NK-92 (cell line): ENCODE measurements around the gene PHF20.
"Not testable (repeated sequence)": the region's sequence is repeated elsewhere in the genome, so short reads cannot be mapped to it uniquely, and the experiment has no call there.

ENCODE experiments used
- DNase-seq: peaks from one replicate; lab custom pipeline; 2025; ENCODE audit not compliant: unreplicated experiment; lab: John Stamatoyannopoulos, UW

PHF20 gene

DNA sequence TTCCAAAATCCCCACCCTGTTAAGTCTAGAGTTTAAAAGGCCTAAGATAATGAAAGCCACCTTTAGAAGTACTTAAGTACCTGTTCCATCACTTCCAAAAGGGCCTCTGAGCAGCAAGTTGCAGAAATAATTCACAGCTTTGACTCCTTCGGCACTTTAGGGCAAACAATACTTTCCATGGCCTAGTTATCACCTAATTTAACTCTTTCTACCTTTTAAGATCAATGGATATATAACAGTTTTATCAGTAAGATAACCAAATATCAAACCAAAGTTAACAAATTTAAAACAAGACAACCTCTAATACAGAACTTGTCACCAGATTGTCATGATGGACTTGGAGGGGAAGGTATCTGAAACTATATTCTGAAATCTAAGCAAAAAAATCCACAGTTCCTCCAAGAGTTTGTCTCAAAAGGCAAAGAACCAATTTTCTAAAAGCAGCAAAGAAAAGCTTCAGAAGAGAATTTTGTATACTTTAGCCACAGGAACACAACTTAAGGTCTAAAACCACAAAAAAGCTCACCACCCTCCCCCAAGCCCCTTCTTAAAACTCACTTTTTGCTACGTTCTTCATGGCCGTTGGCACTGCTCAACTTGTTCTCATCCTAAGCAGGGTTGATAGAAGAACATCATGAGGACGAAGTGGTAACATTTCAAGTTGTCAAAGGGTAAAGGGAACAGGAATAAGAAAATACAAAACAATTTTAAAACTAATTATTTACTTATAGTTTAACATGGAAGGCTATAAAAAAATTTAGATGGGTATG is 33.2 kb upstream of the PHF20 start:
- no peak for DNase-seq

DNA sequence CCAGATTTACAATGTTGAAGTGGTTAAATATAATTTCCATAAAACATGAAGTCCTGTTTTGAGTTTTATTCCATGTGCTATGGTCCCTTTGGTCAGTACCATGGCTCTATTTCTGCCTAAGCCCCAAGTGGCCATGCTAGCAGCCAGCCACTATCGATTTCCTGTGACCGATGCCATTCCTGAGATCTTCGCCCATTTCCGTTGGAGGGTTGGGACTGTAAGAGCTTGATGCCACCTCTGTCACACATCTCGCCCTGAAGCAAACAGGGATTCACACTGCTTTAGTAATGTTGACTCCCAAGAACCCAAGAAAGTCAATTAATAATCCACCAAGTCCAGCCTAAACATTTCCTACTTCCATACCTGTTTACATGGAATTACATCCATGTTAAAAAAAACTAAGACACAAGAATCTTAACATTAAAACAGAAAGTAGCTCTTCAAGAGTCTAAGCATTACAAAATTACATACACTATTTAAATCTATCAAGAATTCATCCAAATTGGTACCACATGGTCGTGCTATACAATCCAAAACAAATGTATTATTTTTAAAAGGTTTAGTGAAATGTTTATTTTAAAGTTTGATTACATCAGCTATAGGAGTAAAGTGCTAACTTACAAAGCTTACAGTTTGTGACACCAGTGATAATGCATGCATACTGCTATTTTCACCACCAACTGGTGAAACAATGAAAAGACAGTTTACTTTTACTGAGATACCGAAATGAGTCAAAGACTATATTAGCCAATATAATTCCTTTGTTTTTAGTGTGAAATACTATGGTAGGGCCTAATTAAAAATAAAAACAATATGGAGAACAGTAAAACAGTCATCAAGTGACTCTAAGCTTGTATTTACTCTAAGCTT is 32.3 kb upstream of the PHF20 start:
- DNase-seq = no peak

DNA sequence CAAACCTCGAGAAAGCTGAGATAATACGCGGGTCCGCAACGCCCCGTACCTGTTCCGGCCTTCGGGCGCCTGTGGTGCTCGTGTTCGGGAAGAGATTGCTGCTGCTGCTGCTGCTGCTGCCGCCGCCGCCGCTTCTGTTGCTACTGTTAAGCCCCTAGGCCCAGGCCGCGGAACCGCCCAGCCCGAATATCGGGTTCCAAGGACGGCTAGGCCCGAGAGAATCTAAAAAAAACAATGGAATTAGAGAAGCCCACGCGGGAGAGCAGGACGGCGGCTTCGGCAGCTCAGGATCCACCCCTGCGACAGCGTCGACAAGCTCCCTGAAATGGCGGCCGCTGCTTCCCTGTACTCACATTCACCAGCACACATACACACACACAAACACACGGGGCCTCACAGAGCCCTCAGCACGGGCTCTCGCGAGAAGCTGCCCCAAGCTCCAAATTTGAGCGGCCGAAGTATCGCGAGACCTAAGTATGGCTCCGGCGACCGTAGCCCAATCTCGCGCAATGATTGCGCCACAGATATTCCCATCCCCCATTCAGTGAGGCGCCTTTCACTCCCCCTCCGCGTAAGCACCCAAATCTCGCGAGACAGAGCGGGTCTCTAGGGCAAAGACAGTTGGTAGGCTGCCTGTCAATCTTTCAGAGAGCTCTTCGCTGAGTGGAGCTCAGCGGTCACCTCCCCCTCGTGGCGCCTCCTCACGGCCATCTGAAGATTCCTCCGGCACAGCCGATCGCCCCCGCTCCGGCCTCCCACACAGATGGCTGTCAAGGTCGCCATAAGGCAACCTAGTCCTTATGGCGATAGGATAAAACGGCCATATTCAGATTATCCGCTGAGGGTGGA is 29.7 kb upstream of the PHF20 start, which contains the start of gene RBM39:
RBM39 (minus strand) TSS at position 369 of the 849 bp plus-strand sequence. CDS start 1,386 bp downstream, outside the sequence.
- peak; percentile 97 for DNase-seq

DNA sequence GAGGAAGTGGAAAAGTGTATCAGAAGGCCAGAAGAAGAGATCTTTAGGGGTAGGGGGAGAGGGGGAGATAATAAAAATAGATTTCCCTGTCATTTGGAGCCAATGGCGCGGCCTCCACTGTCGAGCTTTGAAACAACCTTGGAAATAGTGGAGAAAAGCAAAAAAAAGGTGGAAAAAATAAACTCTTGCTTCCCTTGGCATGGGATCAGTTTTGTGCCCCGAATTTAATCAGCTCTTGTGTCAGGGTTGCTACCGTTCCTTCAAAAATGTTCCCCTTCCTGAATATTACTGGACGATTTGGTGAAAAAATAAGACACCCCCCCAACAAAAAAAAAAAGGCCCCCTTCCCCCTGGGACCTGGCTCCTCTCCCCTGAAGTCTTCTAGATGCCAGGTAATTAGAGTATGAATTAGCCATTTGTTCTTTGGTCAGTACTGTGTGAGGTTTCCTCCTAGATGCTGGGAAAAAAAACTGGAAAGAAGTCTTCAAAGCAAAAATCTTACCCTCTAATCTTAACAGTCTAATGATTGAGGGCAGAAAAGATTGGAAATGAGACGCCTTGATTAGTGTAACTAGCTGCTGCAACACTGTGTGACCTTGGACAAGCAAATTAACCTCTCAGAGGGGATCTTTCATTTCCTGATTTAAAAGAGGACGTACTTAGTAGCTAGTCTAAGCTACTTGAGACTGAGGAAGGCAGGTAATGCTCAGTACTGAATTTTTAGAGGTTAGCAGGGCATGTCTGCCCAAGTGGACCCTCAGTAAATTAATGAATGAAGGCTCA is 28.9 kb upstream of the PHF20 start:
- no peak for DNase-seq

DNA sequence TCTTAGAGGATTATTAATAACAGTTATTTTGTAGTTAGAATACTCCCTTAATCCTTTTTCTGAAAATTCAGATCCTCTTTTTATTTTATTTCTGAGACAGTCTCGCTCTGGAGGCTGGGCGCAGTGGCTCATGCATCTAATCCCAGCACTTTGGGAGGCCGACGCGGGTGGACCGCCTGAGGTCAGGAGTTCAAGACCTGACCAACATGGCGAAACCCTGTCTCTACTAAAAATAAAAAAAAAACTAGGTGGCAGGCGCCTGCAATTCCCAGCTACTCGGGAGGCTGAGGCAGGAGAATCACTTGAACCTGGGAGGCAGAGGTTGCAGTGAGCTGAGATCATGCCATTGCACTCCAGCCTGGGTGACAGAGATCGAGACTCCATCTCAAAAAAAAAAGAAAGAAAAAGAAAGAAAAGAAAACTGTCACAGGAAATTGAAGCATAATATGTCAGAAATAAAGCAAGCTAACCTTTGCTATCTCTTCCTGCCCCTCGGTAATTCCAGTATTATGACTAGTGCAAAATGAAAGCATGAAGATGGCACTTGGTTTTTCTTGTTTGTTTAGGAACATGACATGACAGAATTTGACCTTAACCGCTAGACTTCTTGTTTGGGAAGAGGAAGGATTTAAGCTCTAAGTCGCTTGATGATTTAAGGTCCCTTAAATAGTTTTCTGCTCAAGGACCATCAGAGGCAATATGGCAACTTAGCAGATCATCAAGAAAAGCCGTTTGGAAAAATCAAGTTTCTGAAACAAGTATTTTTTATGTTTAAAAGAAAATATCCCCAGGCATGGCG is 27.9 kb upstream of the PHF20 start:
- no peak for DNase-seq

DNA sequence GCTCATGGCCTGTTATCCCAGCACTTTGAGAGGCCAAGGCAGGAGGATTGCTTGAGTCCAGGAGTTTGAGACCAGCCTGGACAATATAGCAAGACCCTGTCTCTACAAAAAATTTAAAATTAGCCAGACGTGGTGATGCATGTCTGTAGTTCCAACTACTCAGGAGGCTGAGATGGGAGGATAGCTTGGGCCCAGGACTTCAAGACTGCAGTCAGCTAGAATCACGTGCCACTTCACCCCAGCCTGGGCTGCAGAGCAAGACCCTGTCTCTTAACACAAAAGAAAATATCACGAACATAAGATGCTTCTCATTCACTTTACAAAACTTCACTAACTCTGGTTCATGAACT is 27.3 kb upstream of the PHF20 start:
- not testable (repeated sequence) for DNase-seq

DNA sequence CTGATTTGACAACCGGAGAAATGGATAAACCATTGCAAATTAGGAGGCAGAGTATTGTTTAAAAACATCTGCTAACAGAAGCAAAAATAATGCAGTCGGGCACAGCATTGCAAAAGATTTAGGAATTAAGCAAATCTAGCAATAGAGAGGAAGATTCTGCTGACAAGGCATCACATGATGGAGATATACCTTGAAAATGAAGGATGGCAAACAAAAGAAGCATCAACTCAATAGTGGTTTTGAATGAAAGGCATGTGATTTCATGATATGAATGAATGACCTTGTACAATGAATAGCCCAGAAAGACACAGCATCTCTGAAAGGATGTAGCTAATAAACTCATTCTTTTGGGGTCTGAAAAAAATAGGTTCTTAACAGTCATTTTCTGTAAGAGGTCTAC is 21.2 kb upstream of the PHF20 start:
- DNase-seq = no peak

DNA sequence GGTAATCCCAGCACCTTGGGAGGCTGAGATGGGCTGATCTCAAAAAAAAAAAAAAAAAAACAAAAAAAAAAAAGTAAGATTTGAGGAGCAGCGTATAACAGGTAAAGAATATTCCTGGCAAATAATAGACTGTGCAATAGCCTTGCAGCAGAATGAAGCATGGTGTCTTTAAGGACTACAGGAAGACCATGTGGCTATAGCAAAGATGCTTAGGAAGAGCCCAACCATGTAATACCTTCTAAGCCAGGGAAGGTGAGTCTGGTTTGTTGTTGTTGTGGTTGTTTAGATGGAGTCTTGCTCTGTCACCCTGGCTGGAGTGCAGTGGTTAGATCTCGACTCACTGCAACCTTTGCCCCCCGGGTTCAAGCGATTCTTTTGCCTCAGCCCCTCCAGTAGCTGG is 15.4 kb upstream of the PHF20 start:
- no peak for DNase-seq

DNA sequence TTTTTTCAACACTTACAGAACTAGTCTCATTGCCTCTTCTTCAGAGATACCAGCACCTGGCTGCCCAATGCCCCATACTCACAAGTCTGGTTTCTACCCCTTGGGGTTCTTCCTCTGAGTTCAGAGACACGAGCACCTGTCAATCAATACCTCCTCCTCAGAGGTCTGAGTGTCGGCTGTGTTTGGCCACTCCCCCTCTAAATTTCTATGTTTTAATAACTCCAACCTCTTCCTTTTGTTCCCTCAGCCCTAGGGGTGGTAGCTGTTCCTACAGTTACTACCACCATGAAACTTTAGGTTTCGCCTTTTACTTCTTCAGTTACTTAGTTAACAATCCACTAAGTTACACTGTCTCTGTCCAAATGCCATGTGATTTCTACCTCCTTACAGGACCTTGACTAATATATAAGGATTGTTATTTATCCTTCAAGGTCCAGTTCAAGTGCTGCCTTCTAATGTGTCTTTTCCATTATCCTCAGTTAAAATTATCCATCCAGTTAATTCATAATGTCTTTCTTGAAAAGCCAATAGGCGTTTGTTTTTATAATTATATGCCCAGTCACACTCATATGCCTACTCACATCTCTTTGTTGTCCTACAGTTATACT is 14.6 kb upstream of the PHF20 start:
- DNase-seq = no peak

DNA sequence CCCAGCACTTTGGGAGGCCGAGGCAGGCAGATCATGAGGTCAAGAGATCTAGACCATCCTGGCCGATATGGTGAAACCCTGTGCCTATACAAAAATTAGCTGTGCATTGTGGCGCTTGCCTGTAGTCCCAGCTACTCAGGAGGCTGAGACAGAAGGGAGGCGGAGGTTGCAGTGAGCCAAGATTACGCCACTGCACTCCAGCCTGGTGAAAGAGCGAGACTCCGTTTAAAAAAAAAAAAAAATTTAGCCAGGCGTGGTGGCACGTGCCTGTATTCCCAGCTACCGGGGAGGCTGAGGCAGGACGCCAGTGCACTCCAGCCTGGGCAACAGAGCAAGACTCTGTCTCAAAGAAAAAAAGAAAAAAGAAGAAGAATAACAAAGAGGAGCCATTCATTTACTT is 10.3 kb upstream of the PHF20 start:
- not testable (repeated sequence) for DNase-seq

DNA sequence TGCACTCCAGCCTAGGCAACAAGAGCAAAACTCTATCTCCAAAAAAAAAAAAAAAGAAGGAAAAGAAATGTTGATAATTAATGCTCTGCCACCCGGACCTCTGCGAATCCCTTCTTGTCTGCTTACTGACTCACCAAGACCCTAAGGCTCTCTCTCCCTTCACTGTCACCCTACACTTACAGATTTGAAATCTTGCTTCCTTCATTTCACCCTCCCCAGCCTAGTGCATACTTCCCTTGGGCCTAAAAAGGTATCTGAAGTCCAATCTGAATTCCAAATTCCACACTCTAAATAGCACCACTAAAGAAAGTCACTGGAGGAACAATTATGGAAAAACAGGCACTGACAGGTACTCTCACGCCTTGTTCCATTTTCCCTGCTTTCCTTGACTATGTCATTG is 9.4 kb upstream of the PHF20 start:
- no peak for DNase-seq

DNA sequence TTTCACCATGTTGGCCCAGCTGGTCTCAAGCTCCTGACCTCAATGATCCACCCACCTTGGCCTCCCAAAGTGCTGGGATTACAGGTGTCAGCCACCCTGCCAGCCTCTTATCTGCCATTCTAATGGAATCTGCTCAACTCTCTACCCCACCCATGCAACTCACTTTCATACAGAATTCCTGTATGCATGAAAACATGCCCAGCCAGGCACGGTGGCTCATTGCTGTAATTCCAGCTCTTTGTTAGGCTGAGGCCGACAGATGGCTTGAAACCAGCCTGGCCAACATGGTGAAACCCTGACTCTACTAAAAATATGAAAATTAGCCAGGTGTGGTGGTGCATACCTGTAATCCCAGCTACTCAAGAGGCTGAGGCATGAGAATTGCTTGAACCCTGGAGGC is 6.9 kb upstream of the PHF20 start:
- DNase-seq = not testable (repeated sequence)

DNA sequence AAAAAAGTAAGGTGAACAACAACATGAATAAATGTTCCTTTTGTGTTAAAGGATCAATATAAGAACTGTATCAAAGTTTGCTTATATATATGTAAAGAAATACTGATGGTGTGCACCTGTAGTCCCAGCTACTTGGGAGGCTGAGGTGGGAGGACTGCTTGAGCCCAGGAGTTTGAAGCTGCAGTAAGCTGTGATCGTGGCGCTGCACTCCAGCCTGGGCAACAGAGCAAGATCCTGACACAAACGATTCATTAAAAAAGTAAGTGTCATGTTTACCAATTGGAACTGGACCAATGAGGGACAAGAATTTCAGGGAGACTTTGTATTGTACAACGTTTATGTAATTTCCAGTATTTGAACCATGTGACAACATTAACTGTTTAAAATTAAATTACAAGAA is 5.0 kb upstream of the PHF20 start:
- no peak for DNase-seq

DNA sequence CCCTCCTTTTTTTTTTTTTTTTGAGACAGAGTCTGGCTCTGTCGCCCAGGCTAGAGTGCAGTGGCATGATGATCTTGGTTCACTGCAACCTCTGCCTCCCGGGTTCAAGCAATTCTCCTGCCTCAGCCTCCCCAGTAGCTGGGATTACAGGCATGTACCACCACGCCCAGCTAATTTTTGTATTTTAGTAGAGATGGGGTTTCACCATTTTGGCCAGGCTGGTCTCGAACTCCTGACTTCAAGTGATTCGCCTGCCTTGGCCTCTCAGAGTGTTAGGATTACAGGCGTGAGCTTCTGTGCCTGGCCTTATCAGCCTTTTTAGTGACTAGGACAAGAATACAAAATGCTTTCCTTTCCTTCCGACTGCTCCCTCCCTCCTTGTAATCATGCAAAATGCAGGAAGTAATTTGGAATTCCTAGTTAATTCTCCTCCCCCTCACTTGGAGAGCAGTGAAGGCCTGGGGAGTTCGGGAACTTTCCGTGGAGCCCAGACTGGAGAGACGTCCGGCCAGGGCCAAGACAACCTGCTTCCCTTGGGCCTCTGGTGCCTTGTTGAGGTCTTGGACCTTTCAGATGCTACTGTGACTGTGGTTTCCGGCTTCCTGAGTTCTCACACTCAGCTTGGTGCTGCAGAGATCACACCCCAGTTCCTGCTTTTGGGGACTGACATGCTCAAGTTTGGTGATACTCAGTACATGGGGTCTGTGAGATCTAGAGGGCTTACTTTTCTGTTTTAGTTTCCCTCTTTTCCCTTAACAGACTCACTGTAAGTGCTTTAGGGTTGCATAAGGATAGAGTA is 3.9 kb upstream of the PHF20 start:
- DNase-seq = peak; percentile 41

DNA sequence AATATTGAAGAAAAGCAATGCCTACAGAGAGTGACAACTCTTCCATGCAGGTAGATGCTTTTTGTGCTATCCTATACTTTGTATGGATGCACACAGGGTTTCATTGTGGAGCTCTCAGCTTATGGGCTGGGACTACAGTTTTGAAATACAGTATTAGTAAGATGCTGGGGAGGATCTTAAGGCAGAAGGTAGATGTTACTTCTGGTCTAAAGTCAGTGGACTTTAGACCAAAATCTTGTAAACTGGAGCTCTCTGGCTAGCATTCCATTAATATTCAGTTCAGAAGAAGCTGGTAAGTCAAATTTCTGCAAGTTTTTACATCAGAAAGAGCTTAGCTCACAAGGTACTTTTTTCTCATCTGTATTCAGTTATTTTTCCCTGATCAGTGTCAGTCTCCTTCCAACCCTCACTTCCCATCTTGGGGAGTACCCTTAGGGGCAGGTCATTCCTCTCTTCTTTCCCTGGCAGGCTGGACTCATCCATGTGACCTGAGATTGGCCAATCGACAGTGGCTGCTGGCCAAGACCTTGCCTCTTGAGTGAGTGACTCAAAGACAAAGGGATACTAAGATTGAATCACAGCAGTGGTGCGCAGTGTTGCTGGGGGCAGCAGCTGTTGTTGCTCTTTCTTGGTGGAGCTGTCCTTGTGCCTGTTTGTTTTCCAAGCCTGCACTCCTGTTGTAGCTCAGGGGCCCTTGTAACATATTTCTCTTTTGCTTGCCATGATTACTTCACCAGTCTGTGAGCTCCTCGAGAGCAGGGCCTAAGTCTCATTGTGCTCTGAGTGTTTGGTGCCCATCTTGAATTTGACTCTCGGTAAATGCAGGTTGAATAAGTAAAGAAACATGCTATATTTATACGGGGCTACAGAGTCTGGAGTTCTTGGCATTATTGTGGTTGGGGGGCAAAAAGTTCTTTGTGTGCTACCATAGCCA is 2.8 kb upstream of the PHF20 start:
- no peak for DNase-seq

DNA sequence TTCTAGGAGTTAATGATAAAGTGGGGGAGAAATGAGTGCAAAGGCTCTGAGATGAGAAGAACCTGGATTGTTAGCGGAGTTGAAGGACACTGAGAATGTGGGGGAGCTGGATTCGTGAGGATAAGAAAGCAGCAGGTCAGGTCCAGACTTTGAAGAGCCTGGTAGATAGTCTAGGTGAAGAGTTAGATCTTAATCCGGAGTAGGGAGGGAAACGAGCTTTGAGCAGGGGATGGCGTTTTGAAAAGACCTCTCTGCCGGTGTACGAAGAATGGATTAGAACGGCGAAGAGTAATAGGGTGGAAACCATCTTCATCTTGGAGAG is 487 bp upstream of the PHF20 start:
- no peak for DNase-seq

DNA sequence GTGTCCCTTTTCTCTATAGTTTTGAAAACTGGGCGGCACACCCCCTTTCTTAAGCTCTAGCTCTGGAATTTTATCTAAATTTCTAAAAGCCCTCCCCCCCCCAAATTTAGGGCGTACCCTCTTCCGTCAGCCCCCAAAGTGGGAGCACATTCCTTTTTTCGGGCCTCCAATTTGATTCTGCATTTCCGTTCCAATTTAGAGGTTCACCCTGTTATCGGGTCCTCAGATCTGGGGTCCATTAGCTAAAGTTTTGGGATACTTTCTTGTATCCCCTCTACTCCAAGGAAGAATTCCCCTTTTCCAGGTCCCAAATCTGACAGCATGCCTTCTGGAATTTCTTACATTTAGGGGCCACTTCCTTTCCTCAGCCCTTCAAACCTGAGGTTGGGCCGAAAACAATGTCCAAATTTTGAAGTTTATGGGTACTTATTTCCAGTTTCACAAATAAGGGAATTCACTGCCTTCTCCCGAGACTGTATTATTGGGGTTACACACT is 796 bp downstream of the PHF20 start:
- no peak for DNase-seq
